HepG2 (cell line): ENCODE measurements around the gene FAF2. TPM values are rescaled to one million over a fixed set of nuclear protein-coding genes. Genes with fewer than 3 reads are reported as not detected.

Experiments used
- CAMTA2 ChIP-seq: sonication (generic); formaldehyde crosslinking; IDR thresholded peaks from 2 replicates; pipeline ENCODE4 v1.4.0; 2020; ENCODE audit warnings: mild to moderate bottlenecking, missing genetic modification reagents, borderline replicate concordance
- DMAP1 ChIP-seq: IDR thresholded peaks from 2 replicates; pipeline ENCODE4 v1.6.1; 2016
- E2F1 ChIP-seq: sonication (generic); formaldehyde crosslinking; IDR thresholded peaks from 2 replicates; pipeline ENCODE4 v1.5.0; 2020; ENCODE audit warnings: missing genetic modification reagents
- HMGXB4 ChIP-seq, 2 experiments: sonication (generic) in 1 of 2; formaldehyde crosslinking in 1 of 2; IDR thresholded peaks; 2 replicates each; pipeline versions ENCODE4 v1.4.0 to v1.6.1; 2018 to 2020; ENCODE audit warnings: missing genetic modification reagents in 2 of 2, borderline replicate concordance in 1 of 2, low read depth in 1 of 2, mild to moderate bottlenecking in 1 of 2, missing biosample characterization in 1 of 2
- HNRNPL ChIP-seq: fragments of 200-400 bp; formaldehyde crosslinking; IDR thresholded peaks from 2 replicates; pipeline ENCODE4 v1.6.1; 2017; ENCODE audit warnings: mild to moderate bottlenecking, low read depth, low read length
- MED8 ChIP-seq: sonication (generic); formaldehyde crosslinking; IDR thresholded peaks from 2 replicates; pipeline ENCODE4 v1.8.1; 2023; ENCODE audit warnings: mild to moderate bottlenecking, missing genetic modification reagents; ENCODE audit not compliant: insufficient replicate concordance
- MTF2 ChIP-seq: sonication (generic); formaldehyde crosslinking; IDR thresholded peaks from 2 replicates; pipeline ENCODE4 v1.5.0; 2020; ENCODE audit warnings: missing genetic modification reagents, borderline replicate concordance
- NFYC ChIP-seq: IDR thresholded peaks from 2 replicates; pipeline ENCODE4 v1.6.1; 2016; ENCODE audit warnings: missing genetic modification reagents, missing compliant biosample characterization
- POGZ ChIP-seq: sonication (generic); formaldehyde crosslinking; IDR thresholded peaks from 2 replicates; pipeline ENCODE4 v1.4.0; 2020; ENCODE audit warnings: mild to moderate bottlenecking, missing genetic modification reagents
- THAP8 ChIP-seq: sonication (generic); formaldehyde crosslinking; IDR thresholded peaks from 2 replicates; pipeline ENCODE4 v1.5.1; 2020; ENCODE audit warnings: missing genetic modification reagents, mild to moderate bottlenecking, borderline replicate concordance
- USF2 ChIP-seq, 2 experiments: sonication (generic) in 1 of 2; formaldehyde crosslinking in 1 of 2; IDR thresholded peaks; 2 replicates each; pipeline versions ENCODE4 v1.5.1 to v1.6.1; 2011 to 2020; ENCODE audit warnings: borderline replicate concordance in 1 of 2, low read depth in 1 of 2, low read length in 1 of 2, mild to moderate bottlenecking in 1 of 2, missing genetic modification reagents in 1 of 2, moderate library complexity in 1 of 2
- ZBTB10 ChIP-seq: sonication (generic); formaldehyde crosslinking; IDR thresholded peaks from 2 replicates; pipeline ENCODE4 v1.4.0; 2020; ENCODE audit warnings: missing genetic modification reagents, borderline replicate concordance
- ZBTB38 ChIP-seq: sonication (generic); formaldehyde crosslinking; IDR thresholded peaks from 2 replicates; pipeline ENCODE4 v1.5.1; 2020; ENCODE audit warnings: mild to moderate bottlenecking, missing genetic modification reagents
- ZBTB42 ChIP-seq: sonication (generic); formaldehyde crosslinking; IDR thresholded peaks from 2 replicates; pipeline ENCODE4 v1.5.0; 2020; ENCODE audit warnings: mild to moderate bottlenecking, missing genetic modification reagents
- ZFP1 ChIP-seq: IDR thresholded peaks from 2 replicates; pipeline ENCODE4 v1.6.1; 2016
- ZNF121 ChIP-seq: sonication (generic); formaldehyde crosslinking; IDR thresholded peaks from 2 replicates; pipeline ENCODE4 v1.5.0; 2020; ENCODE audit warnings: mild to moderate bottlenecking, missing genetic modification reagents
- ZNF17 ChIP-seq: sonication (generic); formaldehyde crosslinking; IDR thresholded peaks from 2 replicates; pipeline ENCODE4 v1.5.0; 2020; ENCODE audit warnings: mild to moderate bottlenecking, missing genetic modification reagents
- ZNF180 ChIP-seq: sonication (generic); formaldehyde crosslinking; IDR thresholded peaks from 2 replicates; pipeline ENCODE4 v1.4.0; 2020; ENCODE audit warnings: low read depth, missing genetic modification reagents, borderline replicate concordance
- ZNF264 ChIP-seq: sonication (generic); formaldehyde crosslinking; IDR thresholded peaks from 2 replicates; pipeline ENCODE4 v1.4.0; 2020; ENCODE audit warnings: missing genetic modification reagents
- ZNF331 ChIP-seq: sonication (generic); formaldehyde crosslinking; IDR thresholded peaks from 2 replicates; pipeline ENCODE4 v1.4.0; 2020; ENCODE audit warnings: missing genetic modification reagents
- ZNF446 ChIP-seq: sonication (generic); formaldehyde crosslinking; IDR thresholded peaks from 2 replicates; pipeline ENCODE4 v1.5.0; 2020; ENCODE audit warnings: mild to moderate bottlenecking, missing genetic modification reagents
- polyA plus RNA-seq, 8 experiments: library from polyadenylated mRNA; depleted of rRNA in 3 of 8; stranded (reverse) in 7 of 8; unstranded in 1 of 8; fragments of >200 nt; fragmentation: Illumina TruSeq in 4 of 8; extraction: Trizol in 4 of 8; gene quantifications; 2 replicates each; pipeline versions ENCODE4 v1.2.1 to v1.2.3, GENCODE V29; 2011 to 2016; ENCODE audit warnings: low read depth in 4 of 8, missing spikeins in 1 of 8, mixed read lengths in 1 of 8; ENCODE audit not compliant: insufficient read depth in 1 of 8
- total RNA-seq, 5 experiments: library from RNA; depleted of rRNA; stranded (reverse); fragments of >200 nt; fragmentation: Illumina TruSeq; extraction: Trizol; gene quantifications; 2 replicates each; pipeline ENCODE4 v1.2.3, GENCODE V29; 2016; ENCODE audit warnings: low read depth in 1 of 5

FAF2 gene
- total and polyA plus RNA-seq, 2 of the 13 experiments (the other 11 are each of a cell fraction or from before 2014, with no cell fraction given) = 27.8 to 34.3 TPM

- TF ChIP-seq ZBTB38 (CRISPR knock-in tag) (no peak; the same call in 1 of the 2 replicates), ZNF180 (CRISPR knock-in tag) (no peak), ZNF121 (CRISPR knock-in tag) (0 out of 2 replicates have a peak, but pooled peaks have one; percentile 0), CAMTA2 (CRISPR knock-in tag) (no peak), MED8 (CRISPR knock-in tag) (no peak), ZBTB10 (CRISPR knock-in tag) (peak; percentile 86; the same call in 1 of the 2 replicates), ZNF331 (no peak), MTF2 (CRISPR knock-in tag) (peak; percentile 50; the same call in 1 of the 2 replicates), ZBTB42 (peak; percentile 77; the same call in 1 of the 2 replicates), USF2 (IDR thresholded peaks at IDR 0.05; ENCODE audit: low read depth, low read length) (no peak), USF2 (CRISPR knock-in tag; IDR thresholded peaks at IDR 0.05; ENCODE audit: borderline replicate concordance) (0 out of 2 replicates have a peak, but pooled peaks have one; percentile 39), ZNF446 (CRISPR knock-in tag) (no peak; the same call in 1 of the 2 replicates), HMGXB4 (CRISPR knock-in tag; IDR thresholded peaks at IDR 0.05; ENCODE audit: borderline replicate concordance in 1 of 2, low read depth in 1 of 2) (0 out of 4 replicates have a peak, but pooled peaks of 1 of the 2 experiments have one; percentile 66), THAP8 (CRISPR knock-in tag) (peak; percentile 91; the same call in 1 of the 2 replicates), DMAP1 (CRISPR knock-in tag) (peak; percentile 79; the same call in 1 of the 2 replicates), E2F1 (CRISPR knock-in tag) (peak; percentile 19; the same call in 1 of the 2 replicates), ZNF264 (CRISPR knock-in tag) (0 out of 2 replicates have a peak, but pooled peaks have one; percentile 32), ZFP1 (CRISPR knock-in tag) (0 out of 2 replicates have a peak, but pooled peaks have one; percentile 19), NFYC (CRISPR knock-in tag) (no peak), HNRNPL (0 out of 2 replicates have a peak, but pooled peaks have one; percentile 53), ZNF17 (CRISPR knock-in tag) (0 out of 2 replicates have a peak, but pooled peaks have one; percentile 4), POGZ (CRISPR knock-in tag) (no peak)
Observed at GRCh38 chr5:176447591-176447977, 601 bp upstream of the FAF2 start (continued).
